Left ventricle myocardium superior (tissue), 1 donor: ENCODE measurements around the gene TACC3. TPM values are rescaled to one million over a fixed set of nuclear protein-coding genes. Genes with fewer than 3 reads are reported as not detected.

ENCODE experiments used
- ATAC-seq: fragments of 200-7000 bp; cut with Tn5 transposase; one replicate; pipeline ENCODE4 v1.9.1; 2020; ENCODE audit warnings: mild to moderate bottlenecking, moderate library complexity
- DNase-seq: peaks from one replicate; pipeline ENCODE4 v3.0.0-alpha.2; 2020
- intact Hi-C: fragments of 100-400 bp; cut with micrococcal nuclease; formaldehyde crosslinking; loops from one replicate; pipeline ENCODE4 v1.11.0; 2022
- total RNA-seq: library from RNA; stranded (reverse); fragmentation: NEBNext Ultra II Directional; extraction: Animal tissue kit (Norgen Biotek cat#: 25700); gene quantifications from one replicate; pipeline ENCODE4 v1.2.1, GENCODE V29; 2021
- donor health status: DM: no; HTN: yes; CAD: no; lungs with severe emphysema.

Gene TACC3
- total RNA-seq, 1 donor from 2014 or later = 6.4 TPM

GRCh38 chr4:1766106-1767060, 45.1 kb downstream of the TACC3 start:
- ATAC-seq (no peak), DNase-seq (no peak)
- intact Hi-C loops = no loop called here

GRCh38 chr4:1767061-1767769, 45.9 kb downstream of the TACC3 start:
- ATAC-seq (peak; percentile 36), DNase-seq (peak; percentile 45)

GRCh38 chr4:1767770-1768366, 46.5 kb downstream of the TACC3 start:
- intact Hi-C loops = no loop called here
- DNase-seq (peak; percentile 59), ATAC-seq (peak; percentile 16)

More at GRCh38 chr4:1767061-1767769, 45.9 kb downstream of the TACC3 start:
- intact Hi-C loops = no loop called here

- intact Hi-C loops = no loop called here
- no peak for DNase-seq
- ATAC-seq = no peak
Measured at GRCh38 chr4:1768367-1769034, 47.2 kb downstream of the TACC3 start.

GRCh38 chr4:1769692-1770091, 48.4 kb downstream of the TACC3 start:
- intact Hi-C loops = no loop called here
- DNase-seq = no peak
- no peak for ATAC-seq

- intact Hi-C loops = no loop called here
- no peak for DNase-seq
Measured at GRCh38 chr4:1770245-1770644, 48.9 kb downstream of the TACC3 start.

GRCh38 chr4:1770791-1771231, 49.5 kb downstream of the TACC3 start:
- intact Hi-C loops = no loop called here
- DNase-seq (no peak), ATAC-seq (no peak)

More at GRCh38 chr4:1770245-1770644, 48.9 kb downstream of the TACC3 start:
- no peak for ATAC-seq

- no peak for ATAC-seq
- intact Hi-C loops = no loop called here
- DNase-seq = no peak
Measured at GRCh38 chr4:1771555-1772305, 50.4 kb downstream of the TACC3 start.

GRCh38 chr4:1772853-1773538, 51.7 kb downstream of the TACC3 start:
- ATAC-seq (no peak), DNase-seq (no peak)
- intact Hi-C loops = no loop called here

- intact Hi-C loops = no loop called here
- DNase-seq = no peak
- ATAC-seq = no peak
Measured at GRCh38 chr4:1773754-1774153, 52.4 kb downstream of the TACC3 start.

- no peak for ATAC-seq
Measured at GRCh38 chr4:1775731-1776500, 54.6 kb downstream of the TACC3 start.

GRCh38 chr4:1776521-1777161, 55.3 kb downstream of the TACC3 start:
- ATAC-seq = no peak
- intact Hi-C loops = no loop called here
- no peak for DNase-seq

More at GRCh38 chr4:1775731-1776500, 54.6 kb downstream of the TACC3 start:
- no peak for DNase-seq
- intact Hi-C loops = no loop called here

- no peak for DNase-seq
- no peak for ATAC-seq
- intact Hi-C loops = no loop called here
Measured at GRCh38 chr4:1777822-1778641, 56.7 kb downstream of the TACC3 start.

- DNase-seq (no peak), ATAC-seq (no peak)
- intact Hi-C loops = no loop called here
Measured at GRCh38 chr4:1778642-1779392, 57.5 kb downstream of the TACC3 start.
